Left renal cortex interstitium (tissue), 4 donors: Measurements from ENCODE around the gene GALNT5. TPM values are rescaled to one million over a fixed set of nuclear protein-coding genes. Genes with fewer than 3 reads are reported as not detected.

Experiments used
- DNase-seq, 4 donors: peaks; one replicate each; pipeline ENCODE4 v3.0.0-alpha.2; 2013; ENCODE audit warnings: low read depth in 4 of 4, low spot score in 2 of 4, missing footprints in 1 of 4
- polyA plus RNA-seq, 4 donors: library from polyadenylated mRNA; unstranded; fragments of 120-200 nt; gene quantifications; one replicate each; pipeline ENCODE4 v1.2.1, GENCODE V29; 2013; ENCODE audit not compliant: insufficient read length in 4 of 4

GALNT5 gene
- polyA plus RNA-seq, 4 donors: 0.43 to 0.65 (median 0.50) TPM

DNA sequence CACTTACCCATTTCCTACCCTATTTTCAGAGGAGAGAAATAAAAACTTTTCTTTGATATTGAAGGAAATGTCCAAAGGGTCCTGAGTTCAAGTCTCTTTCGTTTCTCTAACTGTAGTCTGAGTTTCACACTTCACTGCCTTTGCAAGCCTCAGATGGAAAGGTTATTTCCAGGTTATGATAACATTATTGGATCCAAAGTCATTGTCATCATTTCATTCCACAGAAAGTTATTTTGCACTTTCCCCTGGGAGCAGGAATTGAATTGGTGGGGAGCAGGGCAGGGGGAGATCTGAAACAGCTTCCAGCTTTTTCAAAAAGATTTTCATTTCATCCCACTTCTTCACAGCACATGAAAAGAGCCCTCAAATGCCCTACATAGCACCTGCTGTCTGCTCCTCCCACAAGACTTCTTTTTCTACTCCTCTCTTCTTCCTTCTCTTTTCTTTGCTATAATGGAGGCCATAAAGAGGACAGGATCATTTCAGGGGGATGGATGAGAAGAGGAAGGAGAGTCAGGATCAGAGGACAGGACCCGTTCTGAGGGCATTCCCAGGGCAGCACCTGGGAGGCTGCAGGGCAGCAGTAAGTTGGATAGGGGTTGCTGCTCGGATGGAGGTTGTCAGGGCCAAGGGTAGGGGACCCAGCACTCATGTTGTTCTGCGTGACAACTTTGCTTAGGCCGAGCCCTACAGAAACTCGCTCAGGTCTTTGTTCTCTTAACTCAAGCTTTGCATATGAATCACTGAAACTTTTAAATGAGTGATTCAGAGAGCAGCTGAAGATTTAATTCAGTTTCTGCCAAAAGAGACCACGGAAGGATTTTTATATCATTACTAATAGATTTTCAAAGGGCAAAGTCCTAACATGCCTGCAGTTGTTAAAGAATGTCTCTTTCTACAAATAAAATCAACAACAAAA lies 11.4 kb upstream of the GALNT5 start:
- DNase-seq: no peak

GRCh38 chr2:157246765-157247407 lies 10.6 kb upstream of the GALNT5 start:
- no peak for DNase-seq

DNA sequence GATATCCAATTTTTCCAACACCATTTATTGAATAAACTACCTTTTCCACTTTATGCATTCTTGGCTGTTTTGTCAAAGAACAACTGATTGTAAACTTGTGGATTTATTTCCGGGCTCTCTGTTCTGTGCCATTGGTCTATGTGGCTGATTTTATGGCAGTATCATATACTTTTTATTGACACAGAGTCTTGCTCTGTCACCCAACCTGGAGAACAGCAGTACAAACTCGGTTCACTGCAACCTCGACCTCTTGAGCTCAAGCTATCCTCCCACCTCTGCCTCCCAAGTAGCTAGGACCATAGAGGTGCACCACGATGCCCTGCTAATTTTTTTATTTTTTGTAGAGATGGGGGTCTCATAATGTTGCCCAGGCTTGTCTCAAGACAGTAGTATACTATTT lies 6.7 kb upstream of the GALNT5 start:
- no peak for DNase-seq

GRCh38 chr2:157251932-157252331 lies 5.6 kb upstream of the GALNT5 start:
- no peak for DNase-seq

- no peak for DNase-seq
These were observed 5.0 kb upstream of the GALNT5 start for GRCh38 chr2:157252529-157252928.

GRCh38 chr2:157254041-157254440 lies 3.5 kb upstream of the GALNT5 start:
- DNase-seq: no peak

DNA sequence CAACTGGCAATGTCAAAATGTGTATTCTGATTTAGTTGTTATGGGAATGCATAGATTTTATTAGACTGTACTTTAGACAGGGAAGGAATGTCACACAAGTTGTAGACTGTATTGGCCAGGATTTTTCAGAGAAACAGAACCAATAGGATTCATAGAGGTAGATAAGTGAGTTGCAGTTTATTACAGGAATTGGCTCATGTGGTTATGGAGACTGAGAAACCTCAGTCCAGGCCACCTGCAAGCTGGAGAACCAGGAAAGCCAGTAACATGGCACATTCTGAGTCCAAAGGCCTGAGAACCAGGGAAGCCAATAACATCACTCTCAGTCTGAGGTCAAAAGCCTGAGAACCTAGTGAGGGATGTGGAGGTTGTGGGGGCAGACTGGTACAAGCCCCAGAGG lies 1.8 kb upstream of the GALNT5 start:
- DNase-seq: no peak

DNA sequence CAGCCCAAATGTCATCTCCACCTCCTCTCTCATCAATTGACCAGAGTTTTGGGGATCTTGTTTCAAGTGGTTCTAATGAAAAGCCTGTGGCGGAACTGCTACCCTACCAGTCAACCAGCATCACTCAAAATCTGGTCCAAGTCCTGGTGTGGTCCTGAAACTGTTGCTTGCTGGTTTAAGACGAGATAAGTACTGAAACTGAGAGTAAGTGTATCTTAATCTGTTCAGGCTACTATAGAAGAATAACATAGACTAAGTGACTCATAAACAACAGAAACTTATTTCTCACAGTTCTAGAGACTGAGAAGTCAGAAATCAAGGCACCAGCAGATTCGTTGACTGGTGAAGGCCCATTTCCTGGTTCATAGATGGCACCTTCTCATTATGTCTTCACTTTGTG lies 879 bp upstream of the GALNT5 start:
- DNase-seq: no peak

DNA sequence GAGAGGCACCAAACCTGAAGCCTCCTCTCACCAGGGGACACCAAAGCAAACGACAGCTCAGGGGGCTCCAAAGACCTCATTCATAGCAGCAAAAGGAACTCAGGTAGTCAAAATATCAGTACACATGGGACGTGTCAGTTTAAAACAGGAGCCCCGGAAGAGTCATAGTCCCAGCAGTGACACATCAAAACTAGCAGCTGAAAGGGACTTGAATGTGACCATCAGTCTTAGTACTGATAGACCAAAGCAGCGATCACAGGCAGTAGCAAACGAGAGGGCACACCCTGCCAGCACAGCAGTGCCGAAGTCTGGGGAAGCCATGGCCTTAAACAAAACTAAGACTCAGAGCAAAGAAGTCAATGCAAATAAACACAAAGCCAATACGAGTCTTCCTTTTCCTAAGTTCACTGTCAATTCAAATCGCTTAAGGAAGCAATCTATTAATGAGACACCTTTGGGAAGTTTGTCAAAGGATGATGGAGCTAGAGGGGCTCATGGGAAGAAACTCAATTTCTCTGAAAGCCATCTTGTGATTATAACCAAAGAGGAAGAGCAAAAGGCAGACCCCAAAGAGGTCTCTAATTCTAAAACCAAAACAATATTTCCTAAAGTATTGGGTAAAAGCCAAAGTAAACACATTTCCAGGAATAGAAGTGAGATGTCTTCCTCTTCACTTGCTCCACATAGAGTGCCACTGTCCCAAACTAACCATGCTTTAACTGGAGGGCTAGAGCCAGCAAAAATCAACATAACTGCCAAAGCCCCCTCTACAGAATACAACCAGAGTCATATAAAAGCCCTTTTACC lies 1.2 kb downstream of the GALNT5 start:
- no peak for DNase-seq

GRCh38 chr2:157259386-157259785 lies 1.9 kb downstream of the GALNT5 start:
- no peak for DNase-seq

DNA sequence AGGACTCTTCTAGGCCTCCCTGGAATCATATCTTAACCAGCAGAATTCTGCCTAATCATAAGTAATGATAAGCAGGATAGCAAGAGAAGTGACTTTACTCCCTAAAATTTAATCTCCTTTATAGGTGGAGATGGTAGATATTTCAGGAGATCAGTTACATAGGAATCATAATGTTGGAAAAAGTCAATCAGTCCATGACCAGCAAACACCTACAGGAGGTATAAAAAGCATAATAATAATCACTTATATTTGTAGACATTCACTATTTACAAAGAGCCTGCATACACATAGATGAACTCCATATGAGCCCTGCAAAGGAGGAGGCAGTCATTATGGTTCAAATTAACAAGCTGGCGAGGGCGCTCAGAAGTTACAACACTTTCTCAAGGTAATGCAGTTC lies 2.5 kb downstream of the GALNT5 start:
- no peak for DNase-seq

GRCh38 chr2:157260533-157261198 lies 3.2 kb downstream of the GALNT5 start:
- no peak for DNase-seq

- no peak for DNase-seq
These were observed 3.8 kb downstream of the GALNT5 start for GRCh38 chr2:157261199-157261782.

GRCh38 chr2:157262248-157262647 lies 4.7 kb downstream of the GALNT5 start:
- DNase-seq: no peak

DNA sequence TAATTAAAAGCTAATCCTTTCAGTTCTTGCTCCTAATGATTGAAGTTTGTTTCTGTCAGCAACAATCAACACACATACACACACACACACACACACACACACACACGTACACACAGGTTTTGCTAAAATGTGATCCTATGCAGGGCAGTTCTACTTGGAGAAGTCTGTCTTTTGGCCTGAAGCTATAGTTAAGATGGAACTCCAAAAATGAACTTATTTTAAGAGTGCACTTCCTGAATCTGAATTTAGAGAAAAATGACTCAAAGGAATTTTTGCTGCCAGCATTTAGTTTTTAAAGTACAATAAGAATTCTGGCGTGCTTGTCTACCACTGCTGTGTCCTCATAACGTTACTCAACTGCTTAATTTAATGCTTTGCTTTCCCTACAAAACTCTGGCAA lies 6.6 kb downstream of the GALNT5 start:
- no peak for DNase-seq

DNA sequence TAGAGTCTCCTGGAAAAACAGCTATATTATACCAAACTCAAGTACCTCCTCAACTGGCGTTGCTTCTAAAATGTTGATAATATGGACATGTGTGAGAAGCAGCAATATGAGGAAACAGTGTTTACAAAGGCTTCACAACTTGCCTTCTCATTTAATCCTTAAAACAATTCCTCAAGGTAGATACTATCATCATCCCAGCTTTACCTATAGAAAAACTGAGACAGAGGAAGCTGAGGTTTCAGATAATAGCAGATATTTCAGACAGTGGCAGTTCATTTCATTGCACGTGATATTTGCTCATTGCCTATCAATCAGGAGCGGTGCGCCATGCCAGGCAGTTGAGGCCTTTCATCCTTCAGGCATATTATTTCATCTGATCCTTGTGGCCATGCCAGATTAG lies 8.3 kb downstream of the GALNT5 start:
- no peak for DNase-seq

DNA sequence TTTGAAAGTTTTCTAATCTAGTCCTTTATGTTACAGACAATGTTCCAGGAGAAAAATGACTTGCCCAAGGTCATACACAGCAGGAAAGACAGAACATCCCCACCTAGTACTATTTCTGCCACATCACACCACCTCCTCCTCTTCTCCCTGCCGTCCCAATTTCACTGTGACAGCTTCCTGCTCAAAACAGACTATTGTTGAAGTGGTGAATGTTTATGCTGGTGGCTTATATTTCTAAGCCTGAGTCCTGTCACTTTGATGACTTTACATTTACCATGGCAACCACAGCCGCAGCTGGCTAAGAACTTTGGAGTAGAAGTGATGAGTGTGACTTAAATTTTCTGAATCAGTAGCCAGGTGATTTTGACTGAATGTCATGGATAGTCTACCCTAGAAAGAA lies 10.0 kb downstream of the GALNT5 start:
- DNase-seq: no peak

GRCh38 chr2:157269060-157269459 lies 11.6 kb downstream of the GALNT5 start:
- no peak for DNase-seq

GRCh38 chr2:157269922-157270321 lies 12.4 kb downstream of the GALNT5 start:
- DNase-seq: no peak

DNA sequence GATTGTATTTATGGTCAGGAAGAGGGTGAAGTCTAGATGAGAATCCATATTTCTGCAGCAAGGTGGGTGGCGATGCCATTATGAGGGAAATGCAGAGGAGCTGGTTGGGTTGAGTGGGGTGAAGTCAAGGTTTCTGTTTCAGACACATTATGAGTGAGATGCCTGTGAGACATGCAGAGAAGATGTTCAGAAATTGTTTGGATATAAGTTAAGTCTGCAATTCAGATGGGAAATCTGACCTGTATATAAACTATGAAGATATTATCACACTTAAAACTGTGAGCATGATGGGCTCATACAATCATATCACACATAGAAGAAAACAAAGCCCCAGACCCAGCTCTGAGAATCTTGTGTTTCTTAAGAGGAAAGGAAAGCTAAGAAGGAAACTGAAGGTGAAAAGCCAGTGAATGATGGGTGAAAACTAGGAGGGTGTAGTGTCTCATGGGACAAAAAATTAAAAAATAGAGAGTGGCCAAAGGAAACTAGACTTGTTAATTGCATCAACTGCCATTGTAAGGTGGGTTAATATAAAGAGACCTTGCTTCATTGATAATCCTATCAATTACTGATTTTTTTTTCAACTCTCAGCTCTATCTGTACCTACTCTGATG lies 14.2 kb downstream of the GALNT5 start:
- no peak for DNase-seq
